Stimulated activated CD4-positive, alpha-beta T cell treated with anti-CD3 and anti-CD28 coated beads, Interleukin-15, amount 100 ng/mL, for 1 hour (primary cell): ENCODE measurements around the gene STAC2.
"Not testable (repeated sequence)": the region's sequence is repeated elsewhere in the genome, so short reads cannot be mapped to it uniquely, and the experiment has no call there.

Source experiments
- DNase-seq, 2 donors: peaks; one replicate each; pipeline ENCODE4 v3.0.0-alpha.2; 2020; ENCODE audit warnings: low read depth in 1 of 2, low spot score in 1 of 2

The STAC2 gene

DNA sequence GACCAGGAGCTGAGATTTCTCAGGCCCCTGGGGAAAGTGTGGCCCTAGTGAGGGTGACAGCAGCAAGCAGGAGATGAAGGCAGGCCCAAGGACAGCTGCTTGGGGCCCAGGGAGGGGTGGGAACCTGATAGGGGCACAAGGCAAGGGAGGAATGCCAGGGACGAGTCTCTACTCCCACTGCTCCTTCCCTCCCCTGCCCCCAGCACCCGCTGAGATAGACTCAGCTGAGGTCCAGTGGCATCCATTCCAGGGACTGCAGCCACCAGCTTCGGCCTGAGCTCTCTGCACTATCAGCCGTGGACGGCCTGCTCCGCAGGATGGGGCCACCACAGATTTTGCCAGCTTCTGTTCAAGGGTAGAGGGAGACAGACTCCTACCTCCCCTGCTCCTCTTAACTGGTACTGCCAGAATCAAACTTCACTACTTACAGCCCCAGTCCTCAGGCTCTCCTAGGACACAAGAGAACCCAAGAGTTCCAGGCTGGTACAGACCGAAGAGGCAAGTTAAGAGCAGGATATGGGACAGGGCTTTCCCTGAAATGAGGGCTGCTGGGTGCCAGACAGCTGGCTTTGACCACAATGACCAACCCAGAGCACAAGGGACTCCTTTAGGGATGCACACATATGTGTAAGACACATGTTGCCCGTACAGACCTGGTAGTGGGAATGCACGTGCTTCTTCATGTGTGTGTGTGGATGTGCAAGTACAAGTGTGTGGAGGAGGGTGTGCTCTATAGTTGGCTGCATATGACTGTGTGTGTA is 33.8 kb downstream of the STAC2 start:
- no peak for DNase-seq

- no peak for DNase-seq
Measured at GRCh38 chr17:39187152-39187830, 38.5 kb downstream of the STAC2 start.

DNA sequence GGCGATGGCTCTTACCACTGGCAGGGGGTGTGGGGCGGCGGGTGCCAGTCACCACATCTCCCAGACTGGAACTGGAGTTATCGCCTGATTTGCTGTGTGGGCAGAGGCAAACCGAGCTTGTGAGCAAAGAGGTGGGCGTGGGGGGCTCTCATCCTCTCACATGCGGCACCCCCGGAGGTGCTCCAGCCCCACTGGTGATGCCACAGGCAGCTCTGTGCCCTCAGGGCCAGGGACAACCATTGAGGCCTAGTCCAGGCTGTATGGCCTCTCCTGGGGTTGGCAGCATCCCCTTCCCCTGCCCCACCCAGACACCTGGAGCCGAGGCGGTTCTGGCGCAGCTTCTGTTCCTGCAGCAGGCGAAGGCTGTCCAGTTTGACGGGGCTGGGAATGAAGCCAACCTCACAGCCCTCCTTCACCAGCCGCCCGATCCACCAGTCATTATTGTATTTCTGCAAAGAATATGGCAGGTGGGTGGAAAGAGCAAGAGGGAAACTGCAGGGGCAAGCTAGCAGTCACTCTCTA is 39.2 kb downstream of the STAC2 start:
- DNase-seq, result no peak

DNA sequence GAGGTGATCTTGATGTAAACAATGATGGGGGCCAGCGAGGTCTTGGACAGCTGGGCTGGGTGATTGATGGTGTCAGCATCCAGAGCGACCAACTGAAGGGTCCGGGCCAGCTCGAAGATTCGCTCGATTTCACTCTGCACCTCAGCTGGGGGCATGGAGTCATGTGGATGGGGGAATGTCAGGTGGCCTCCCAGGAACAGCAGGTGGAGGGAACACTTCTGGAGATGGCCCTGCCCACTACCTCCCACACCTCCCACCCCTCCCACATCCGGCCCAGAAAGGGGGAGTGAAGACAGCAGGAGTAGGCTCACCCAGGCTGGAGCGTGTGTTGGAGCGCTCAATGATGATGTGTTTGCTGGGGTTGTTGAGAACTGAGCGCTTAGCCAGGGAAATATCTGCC is 42.0 kb downstream of the STAC2 start:
- DNase-seq, result no peak

DNA sequence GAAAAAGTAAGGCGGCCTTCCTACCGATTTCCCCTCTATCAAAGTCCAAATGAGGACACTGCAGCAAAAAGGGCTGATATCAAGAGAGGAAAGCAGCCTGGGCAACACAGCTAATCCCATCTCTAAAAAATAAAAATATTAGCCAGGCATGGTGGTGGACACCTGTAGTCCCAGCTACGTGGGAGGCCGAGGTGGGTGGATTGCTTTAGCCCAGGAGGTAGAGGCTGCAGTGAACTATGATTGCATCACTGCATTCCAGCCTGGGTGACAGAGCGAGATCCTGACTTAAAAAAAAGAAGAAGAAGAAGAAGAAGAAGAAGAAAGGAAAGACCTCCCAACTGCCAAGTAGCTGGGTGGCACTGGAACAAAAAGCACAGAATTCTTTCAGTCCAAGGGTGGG is 42.7 kb downstream of the STAC2 start:
- no peak for DNase-seq

GRCh38 chr17:39181303-39181702 is 44.4 kb downstream of the STAC2 start:
- no peak for DNase-seq

DNA sequence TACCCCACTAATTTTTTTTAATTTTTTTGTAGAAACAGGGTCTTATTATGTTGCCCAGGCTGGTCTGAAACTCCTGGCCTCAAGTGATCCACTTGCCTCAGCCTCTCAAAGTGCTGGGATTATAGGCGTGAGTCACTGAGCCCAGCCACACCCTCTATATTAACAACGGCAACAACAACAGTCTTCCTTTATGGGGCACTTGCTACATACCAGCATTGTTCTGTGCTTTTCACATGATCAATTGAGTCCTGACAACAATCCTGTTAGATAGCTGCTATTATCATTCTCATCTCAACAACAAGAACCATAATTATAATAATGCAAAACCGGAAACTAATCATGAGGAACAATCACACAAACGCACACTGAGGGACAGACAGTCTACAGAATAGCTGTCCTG is 47.2 kb downstream of the STAC2 start:
- no peak for DNase-seq

DNA sequence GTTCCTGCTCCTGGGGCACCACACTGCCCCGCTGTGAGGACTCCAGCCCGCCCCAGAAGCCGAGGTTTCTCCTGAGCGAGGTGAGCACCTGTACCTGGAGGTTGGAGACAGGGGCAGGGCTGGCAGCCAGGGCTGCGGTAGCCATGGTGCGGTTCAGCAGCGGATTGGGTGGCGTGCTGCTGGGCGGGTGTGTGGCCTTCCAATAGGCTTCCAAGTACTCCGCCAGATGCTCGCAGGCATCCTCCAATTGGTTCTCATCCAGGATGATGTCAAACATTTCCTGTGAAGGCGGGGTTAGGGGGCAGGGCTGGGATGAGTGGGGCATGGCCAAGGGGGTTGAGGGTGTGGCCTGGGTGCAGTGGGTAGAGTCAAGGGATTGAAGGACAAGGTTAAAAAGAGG is 48.5 kb downstream of the STAC2 start:
- no peak for DNase-seq

- DNase-seq, result no peak
Measured at GRCh38 chr17:39175695-39176093, 50.1 kb downstream of the STAC2 start.

DNA sequence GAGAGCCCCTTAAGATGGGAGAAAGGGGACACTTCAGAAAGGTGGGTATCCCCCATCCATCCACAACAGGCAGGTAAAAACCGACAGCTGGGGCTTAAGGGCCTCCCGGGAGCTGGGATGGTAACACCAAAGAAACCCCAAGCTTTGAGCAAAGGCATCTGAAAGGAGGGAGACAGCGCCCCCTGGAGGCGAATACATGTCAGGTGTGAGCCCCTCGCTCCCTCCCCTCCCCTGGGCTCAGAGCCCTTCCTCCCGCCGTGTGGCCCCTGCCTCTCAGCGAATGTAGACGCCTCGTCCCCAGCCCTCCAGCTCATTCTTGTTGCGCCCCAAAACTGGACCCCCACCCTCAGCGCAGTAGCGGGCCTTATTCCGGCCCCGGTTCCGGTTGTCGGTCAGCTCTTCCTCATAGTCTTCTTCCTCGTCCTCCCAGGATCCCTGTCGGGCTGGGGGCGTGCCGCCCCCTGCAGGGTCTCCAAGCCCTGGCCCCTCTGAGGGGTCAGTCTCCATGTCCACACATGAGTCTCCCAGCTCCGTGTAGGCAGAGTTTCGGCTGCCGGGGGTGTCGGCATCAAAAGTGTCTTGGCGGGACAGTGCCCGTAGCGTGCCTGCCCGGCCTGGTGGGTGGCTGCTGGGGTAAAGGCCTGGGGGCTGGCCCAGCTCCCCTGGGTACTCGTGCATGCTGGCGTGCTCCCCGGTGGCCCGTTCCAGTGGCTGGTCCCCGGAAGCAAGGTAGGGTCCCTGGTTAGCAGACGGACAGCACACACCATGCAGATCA is 50.6 kb downstream of the STAC2 start:
- peak; percentile 56 to 58 for DNase-seq

DNA sequence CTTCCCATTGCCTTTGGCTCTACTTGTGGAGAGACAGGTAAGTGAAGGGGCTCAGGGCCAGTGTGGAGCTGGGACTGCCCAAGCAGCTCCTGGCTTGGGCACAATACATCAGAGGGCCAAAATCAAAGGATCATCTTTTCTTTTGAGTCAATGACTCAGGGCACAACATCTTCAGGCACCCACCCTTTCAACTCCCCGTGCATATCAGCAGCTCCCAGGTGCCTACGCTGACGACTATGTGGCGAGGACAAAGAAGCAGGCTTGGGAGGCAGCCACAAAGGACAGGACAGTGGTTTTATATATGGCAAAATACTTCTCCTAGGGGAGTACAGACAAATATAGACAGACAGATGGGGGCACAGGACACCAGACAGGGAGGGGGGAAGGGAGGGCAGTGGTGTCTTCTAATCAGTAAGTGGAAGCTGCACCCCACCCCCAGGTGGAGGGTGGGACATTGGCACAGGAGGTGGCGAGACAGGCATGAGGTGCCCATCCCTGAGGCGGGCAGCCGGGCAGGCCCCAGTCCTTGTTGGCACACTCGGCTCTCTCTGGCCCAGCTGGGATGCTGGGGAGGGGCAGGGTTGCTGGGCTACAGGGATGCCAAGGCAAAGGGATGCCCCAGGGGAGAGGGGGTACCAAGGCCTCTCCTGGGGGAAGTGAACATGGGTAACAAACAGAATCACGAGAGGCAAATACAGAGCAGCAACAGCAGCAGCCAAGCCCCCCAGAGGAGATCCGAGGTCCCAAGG is 52.0 kb downstream of the STAC2 start:
- no peak for DNase-seq

DNA sequence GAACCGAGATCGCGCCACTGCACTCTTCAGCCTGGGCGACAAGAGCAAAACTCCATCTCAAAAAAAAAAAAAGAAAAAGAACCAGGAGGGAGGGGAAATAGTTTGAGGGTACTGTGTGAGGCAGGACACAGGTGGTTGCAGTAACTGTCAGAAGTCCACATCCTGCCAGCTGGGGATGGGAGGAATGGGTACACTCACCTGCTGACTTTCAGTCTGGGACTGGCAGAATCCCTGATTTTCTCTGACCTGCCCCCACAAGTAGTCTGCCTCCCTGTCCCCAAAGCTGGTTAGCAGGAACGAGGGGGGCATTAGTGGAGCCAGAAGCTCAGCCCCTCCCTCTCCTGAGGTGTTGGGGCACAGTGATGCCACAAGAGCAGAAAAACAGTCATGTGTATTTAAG is 52.7 kb downstream of the STAC2 start:
- DNase-seq, result no peak

DNA sequence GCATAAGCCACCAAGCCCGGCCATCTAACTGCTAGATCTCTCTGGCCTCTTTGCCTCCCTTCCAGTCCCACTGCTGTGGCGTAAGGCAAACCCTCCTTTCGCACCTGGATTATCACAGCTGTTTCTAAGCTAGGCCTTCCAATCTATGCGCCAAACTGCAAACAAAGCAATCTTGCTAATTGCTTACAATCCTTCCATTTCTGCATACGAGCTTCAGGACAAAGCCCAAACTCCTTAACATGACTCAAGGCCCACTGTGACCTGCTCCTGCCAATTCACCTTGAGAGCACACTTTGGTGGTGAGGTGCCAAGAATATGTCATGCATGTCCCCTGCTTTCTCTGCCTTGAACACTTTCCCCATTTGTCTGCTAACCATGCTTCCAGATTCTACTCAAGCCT is 53.8 kb downstream of the STAC2 start:
- DNase-seq, result no peak

DNA sequence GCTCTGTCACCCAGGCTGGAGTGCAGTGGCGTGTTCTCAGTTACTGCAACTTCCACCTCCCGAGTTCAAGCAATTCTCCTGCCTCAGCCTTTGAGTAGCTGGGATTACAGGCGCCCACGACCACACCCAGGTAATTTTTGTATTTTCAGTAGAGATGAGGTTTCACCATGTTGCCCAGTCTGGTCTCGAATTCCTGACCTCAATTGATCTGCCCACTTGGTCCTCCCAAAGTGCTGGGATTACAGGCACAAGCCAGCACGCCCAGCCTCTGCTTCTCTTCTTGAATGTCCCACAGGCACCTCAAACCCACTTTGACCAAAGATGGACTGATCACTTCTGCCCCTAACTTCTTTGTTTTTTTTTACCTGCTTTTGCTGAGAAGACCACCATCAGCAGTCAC is 55.2 kb downstream of the STAC2 start:
- no peak for DNase-seq

DNA sequence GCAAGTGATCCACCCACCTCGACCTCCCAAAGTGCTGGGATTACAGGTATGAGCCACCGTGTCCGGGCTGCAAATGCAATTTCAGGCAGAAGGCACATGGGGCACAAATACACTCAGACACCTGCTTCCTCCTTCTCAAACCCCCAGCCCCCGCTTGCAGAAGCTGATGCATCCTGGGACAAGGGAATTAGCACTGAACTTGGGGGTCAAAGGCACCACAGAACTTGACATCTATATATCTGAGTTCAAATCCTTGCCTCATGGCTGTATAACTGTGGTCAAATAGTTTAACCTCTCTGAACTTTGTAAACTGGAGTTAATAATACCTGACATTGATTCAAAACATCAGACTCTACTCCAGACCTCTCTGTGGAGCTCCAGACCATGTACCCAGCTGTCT is 55.6 kb downstream of the STAC2 start:
- DNase-seq, result no peak

- DNase-seq, result no peak
Measured at GRCh38 chr17:39169518-39169917, 56.2 kb downstream of the STAC2 start.

- no peak for DNase-seq
Measured at GRCh38 chr17:39169101-39169500, 56.6 kb downstream of the STAC2 start.

- not testable (repeated sequence) for DNase-seq
Measured at GRCh38 chr17:39168503-39168902, 57.2 kb downstream of the STAC2 start.

- DNase-seq, result no peak
Measured at GRCh38 chr17:39167476-39167875, 58.3 kb downstream of the STAC2 start.

GRCh38 chr17:39166437-39167335 is 59.1 kb downstream of the STAC2 start:
- no peak for DNase-seq
